Right lung (tissue), 5 donors: ENCODE data around the gene CCDC78. TPM values are rescaled to one million over a fixed set of nuclear protein-coding genes. Genes with fewer than 3 reads are reported as not detected.
"Not testable (repeated sequence)": the region's sequence is repeated elsewhere in the genome, so short reads cannot be mapped to it uniquely, and the experiment has no call there.

Source experiments
- DNase-seq, 2 donors: peaks; one replicate each; pipeline ENCODE4 v3.0.0-alpha.2; 2013
- polyA plus RNA-seq, 5 donors: library from polyadenylated mRNA; unstranded; fragments of 120-200 nt; gene quantifications; one replicate each; pipeline versions ENCODE4 v1.2.1 to v1.2.3, GENCODE V29; 2013; ENCODE audit warnings: inconsistent platforms in 1 of 5, low replicate concordance in 1 of 5; ENCODE audit not compliant: insufficient read length in 5 of 5, insufficient read depth in 1 of 5

Gene CCDC78
- polyA plus RNA-seq, 5 donors, result 1.3 to 13.0 (median 6.3) TPM

- no peak for DNase-seq
Observed at GRCh38 chr16:725041-725376, 1.2 kb downstream of the CCDC78 start.

- no peak for DNase-seq
Observed at GRCh38 chr16:724188-725040, 1.8 kb downstream of the CCDC78 start.

GRCh38 chr16:723695-724094 is 2.5 kb downstream of the CCDC78 start:
- no peak for DNase-seq

- DNase-seq, result no peak
Observed at GRCh38 chr16:722835-723633, 3.2 kb downstream of the CCDC78 start.

- no peak for DNase-seq
Observed at GRCh38 chr16:721765-722540, 4.3 kb downstream of the CCDC78 start.

- peak; percentile 76 to 77 for DNase-seq
Observed at GRCh38 chr16:720990-721764, 5.1 kb downstream of the CCDC78 start, which contains the start of gene ANTKMT. Gene ANTKMT (plus strand): TSS chr16:721146. CDS start chr16:721275, 129 bp downstream.

GRCh38 chr16:720447-720989 is 5.7 kb downstream of the CCDC78 start:
- peak; percentile 58 to 62 for DNase-seq

- no peak for DNase-seq
Observed at GRCh38 chr16:719815-720446, 6.3 kb downstream of the CCDC78 start.

GRCh38 chr16:718922-719321 is 7.3 kb downstream of the CCDC78 start:
- DNase-seq, result no peak

GRCh38 chr16:718389-718788 is 7.9 kb downstream of the CCDC78 start:
- no peak for DNase-seq

GRCh38 chr16:717450-718245 is 8.6 kb downstream of the CCDC78 start:
- DNase-seq, result no peak

GRCh38 chr16:716768-717325 is 9.4 kb downstream of the CCDC78 start:
- no peak for DNase-seq

- peak in 1 of 2 donors; percentile 53 for DNase-seq
Observed at GRCh38 chr16:716200-716568, 10.1 kb downstream of the CCDC78 start.

- DNase-seq, result no peak
Observed at GRCh38 chr16:715477-716199, 10.6 kb downstream of the CCDC78 start.

GRCh38 chr16:714558-715476 is 11.4 kb downstream of the CCDC78 start, which contains the start of gene METRN:
Gene METRN (plus strand): TSS chr16:715118. CDS start chr16:715290, 172 bp downstream.
- DNase-seq, result peak; percentile 85 to 90

- DNase-seq, result no peak
Observed at GRCh38 chr16:714079-714478, 12.2 kb downstream of the CCDC78 start.

- DNase-seq, result not testable (repeated sequence)
Observed at GRCh38 chr16:712740-713250, 13.4 kb downstream of the CCDC78 start.
